Stimulated activated CD4-positive, alpha-beta T cell treated with anti-CD3 and anti-CD28 coated beads, Interleukin-12 subunit alpha, Interleukin-12 subunit beta, amount 100 ng/mL, for 4 hours (primary cell): ENCODE measurements around the gene MRPS11.
A peak's percentile ranks its signal among the peaks of the same experiment; 100 is the strongest.
"Not testable (repeated sequence)": the region's sequence is repeated elsewhere in the genome, so short reads cannot be mapped to it uniquely, and the experiment has no call there.

Source experiments
- DNase-seq: peaks from one replicate; pipeline ENCODE4 v3.0.0-alpha.2; 2020

MRPS11 gene

GRCh38 chr15:88467073-88467934 is at the start of gene MRPS11, which contains the start of gene MRPL46:
TSS of gene MRPS11 (plus strand) at chr15:88467708. CDS start at chr15:88467718, 10 bp downstream.
TSS of gene MRPL46 (minus strand) at chr15:88467388. CDS start at chr15:88467377, 11 bp downstream.
- peak; percentile 92 for DNase-seq

DNA sequence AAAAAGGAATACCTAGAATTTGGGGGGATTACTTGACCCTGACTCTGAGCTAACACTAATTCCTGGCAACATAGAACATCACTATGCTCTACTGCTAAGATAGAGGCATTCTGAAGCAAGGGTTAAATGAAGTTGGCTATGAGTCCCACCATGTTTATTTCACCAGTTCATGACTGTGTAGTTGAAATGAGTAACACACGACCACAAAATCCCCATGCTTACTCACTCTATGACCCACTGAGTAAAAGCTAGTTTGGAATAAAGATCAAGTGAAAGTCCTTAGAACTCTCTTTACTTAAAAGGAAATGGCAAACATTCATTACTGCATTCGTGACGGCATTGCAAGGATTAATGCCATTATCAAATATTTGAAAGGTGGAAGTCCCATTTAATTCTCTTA is 47.7 kb upstream of the MRPS11 start:
- no peak for DNase-seq

DNA sequence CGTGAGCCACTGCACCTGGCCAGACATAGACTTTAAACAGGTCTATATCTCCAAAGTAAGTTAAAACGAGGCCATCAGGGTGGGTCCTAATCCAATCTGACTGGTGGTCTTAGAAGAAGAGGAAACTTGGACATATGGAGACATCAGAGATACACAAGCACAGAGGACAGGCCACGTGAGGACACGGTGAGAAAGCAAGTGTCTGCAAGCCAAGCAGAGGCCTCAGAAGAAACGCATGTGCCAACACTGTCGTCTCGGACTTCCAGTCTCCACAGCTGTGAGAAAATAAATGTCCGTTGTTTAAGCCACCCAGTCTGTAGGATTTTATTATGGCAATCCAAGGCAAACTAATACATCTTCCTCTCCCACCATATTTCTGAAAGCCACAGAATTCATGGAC is 44.2 kb upstream of the MRPS11 start:
- DNase-seq: no peak

- DNase-seq: no peak
These were observed 41.2 kb upstream of the MRPS11 start for GRCh38 chr15:88426304-88426703.

DNA sequence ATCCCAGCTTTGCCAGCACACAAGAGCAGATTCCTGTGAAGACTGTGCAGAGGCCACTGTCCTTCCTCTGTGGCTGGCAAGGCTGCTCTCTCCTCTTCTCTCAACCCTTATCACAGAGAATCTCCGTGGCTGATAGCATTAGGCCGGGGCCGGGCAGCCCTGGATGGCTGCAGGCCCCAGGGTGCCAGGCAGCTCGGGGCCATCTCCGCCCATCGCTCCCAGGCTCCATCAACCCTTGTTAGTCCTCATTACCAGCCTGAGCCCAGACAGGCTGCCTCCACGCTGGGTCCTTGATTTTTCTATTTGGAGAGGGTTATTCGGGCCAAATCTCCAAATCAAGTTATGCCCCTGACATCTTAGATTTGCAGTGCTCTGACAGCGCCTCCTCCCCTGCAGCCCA is 39.5 kb upstream of the MRPS11 start:
- DNase-seq: no peak

- no peak for DNase-seq
These were observed 38.5 kb upstream of the MRPS11 start for GRCh38 chr15:88428805-88429605.

GRCh38 chr15:88430051-88430450 is 37.5 kb upstream of the MRPS11 start:
- DNase-seq: no peak

DNA sequence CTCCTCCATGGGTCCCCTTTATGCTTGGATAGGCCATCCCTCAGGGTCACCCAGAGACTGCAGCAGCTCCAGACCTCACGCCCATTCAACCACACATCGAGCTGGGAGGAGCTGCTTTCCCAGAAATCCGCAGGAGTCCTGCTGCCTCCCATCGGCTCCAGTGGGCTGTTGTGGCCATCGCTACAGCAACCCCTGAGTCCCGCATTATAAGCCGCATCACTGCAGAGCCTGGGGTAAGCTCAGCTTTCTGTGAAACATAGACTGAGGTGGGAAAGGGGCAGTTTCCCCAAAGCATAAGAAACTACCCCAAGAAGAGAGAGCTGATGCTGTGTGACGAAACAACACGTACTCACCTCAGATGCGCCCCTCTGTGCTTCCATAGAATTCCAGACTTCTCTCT is 36.1 kb upstream of the MRPS11 start:
- DNase-seq: no peak

DNA sequence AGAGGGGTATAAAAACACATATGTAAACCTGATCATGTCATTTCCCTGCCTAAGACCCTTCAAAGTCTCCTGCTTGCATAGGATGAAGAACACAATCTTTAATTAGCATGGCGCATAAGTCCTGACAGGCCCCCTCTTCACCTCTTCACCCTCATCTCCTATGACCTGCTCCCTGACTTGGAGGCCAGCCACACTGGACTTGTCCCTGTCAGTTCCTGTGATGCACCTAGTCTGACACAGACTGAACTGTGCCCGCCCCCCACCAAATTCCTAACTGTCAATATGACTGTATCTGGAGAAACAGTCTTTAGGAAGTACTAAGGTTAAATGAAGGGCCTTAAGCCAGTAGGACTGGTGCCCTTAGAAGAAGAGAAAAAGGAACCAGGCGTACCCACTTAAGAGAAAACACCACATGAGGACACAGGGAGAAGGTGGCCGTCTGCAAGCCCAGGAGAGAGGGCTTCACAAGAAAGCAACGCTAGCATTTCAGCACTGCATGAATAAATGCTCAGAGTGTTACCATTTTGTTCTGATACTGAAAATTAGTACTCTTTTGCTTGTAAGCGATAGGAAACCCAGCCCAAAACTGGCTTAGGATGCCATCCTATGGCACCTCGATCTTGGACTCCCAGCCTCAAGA is 34.3 kb upstream of the MRPS11 start:
- DNase-seq: no peak

DNA sequence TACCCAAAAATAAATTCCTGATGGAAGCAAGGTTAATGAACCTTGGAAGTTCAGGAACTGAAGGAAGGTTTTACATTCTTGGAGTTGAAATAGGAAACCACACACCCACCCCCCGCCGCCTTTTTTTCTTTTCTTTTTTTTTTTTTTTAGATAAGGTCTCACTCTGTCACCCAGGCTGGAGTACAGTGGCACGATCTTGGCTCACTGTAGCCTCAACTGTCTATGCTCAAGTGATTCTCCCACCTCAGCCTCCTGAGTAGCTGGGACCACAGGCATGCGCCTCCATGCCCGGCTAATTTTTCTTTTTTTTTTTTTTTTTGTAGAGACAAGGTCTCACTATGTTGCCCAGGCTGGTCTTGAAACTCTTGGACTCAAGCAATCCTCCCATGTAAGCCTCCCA is 33.4 kb upstream of the MRPS11 start:
- DNase-seq: not testable (repeated sequence)

DNA sequence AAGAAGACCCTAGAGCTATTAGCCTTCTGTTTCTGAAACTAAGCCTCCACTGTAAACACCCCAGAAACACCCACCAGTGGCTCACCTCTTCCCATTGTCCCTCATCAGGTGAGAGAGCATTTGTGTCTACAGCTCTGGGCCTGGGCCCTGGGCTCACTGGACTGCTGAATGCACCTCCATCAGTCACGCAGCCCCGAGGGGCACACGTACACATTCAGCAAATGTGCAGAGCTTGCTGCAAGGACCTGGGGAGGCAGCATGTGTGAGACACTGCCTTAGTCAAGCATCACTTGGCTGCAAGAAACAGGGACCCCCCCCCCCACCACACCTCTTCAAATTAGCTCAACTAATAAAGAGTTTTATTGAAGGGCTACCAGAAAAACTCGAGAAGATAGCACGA is 29.3 kb upstream of the MRPS11 start:
- no peak for DNase-seq

GRCh38 chr15:88440021-88440420 is 27.5 kb upstream of the MRPS11 start:
- DNase-seq: no peak

DNA sequence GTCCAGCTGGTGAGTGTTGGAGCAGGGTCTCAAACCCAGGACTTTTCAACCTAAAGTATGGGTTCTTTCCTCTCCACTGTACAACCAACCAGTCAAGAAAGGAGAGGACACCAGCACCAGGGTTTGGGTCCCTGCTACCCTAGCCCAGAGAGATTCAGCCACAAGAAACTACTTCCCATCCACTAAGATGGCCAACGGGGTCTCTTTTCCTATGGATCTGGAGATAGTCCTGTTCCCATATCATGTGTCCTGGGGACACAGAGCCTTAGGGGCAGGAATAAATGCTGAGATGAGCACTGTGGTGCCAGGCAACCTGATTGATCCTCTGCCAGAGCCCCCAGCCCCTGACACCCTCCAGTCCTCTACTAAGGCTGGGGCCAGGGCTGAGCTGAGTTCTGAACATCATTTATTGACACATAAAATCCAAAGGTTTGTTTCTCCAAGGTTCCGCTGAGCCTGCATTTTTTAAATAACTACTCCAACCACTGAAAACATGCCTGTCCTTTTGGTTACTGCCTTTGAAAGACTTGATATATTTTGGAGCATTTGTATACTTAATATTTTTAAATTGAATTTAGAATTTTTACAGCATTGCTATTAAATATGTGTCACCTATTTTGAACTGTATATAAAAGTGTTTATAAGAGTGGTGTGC is 26.3 kb upstream of the MRPS11 start:
- DNase-seq: no peak

- DNase-seq: no peak
These were observed 20.3 kb upstream of the MRPS11 start for GRCh38 chr15:88447206-88447605.

GRCh38 chr15:88447741-88448140 is 19.8 kb upstream of the MRPS11 start:
- DNase-seq: no peak

- no peak for DNase-seq
These were observed 18.5 kb upstream of the MRPS11 start for GRCh38 chr15:88448991-88449461.

- no peak for DNase-seq
These were observed 17.9 kb upstream of the MRPS11 start for GRCh38 chr15:88449581-88449980.

- DNase-seq: peak; percentile 55
These were observed 17.2 kb upstream of the MRPS11 start for GRCh38 chr15:88450125-88450798.

- no peak for DNase-seq
These were observed 13.9 kb upstream of the MRPS11 start for GRCh38 chr15:88453651-88454050.

- DNase-seq: no peak
These were observed 13.3 kb upstream of the MRPS11 start for GRCh38 chr15:88454236-88454635.

DNA sequence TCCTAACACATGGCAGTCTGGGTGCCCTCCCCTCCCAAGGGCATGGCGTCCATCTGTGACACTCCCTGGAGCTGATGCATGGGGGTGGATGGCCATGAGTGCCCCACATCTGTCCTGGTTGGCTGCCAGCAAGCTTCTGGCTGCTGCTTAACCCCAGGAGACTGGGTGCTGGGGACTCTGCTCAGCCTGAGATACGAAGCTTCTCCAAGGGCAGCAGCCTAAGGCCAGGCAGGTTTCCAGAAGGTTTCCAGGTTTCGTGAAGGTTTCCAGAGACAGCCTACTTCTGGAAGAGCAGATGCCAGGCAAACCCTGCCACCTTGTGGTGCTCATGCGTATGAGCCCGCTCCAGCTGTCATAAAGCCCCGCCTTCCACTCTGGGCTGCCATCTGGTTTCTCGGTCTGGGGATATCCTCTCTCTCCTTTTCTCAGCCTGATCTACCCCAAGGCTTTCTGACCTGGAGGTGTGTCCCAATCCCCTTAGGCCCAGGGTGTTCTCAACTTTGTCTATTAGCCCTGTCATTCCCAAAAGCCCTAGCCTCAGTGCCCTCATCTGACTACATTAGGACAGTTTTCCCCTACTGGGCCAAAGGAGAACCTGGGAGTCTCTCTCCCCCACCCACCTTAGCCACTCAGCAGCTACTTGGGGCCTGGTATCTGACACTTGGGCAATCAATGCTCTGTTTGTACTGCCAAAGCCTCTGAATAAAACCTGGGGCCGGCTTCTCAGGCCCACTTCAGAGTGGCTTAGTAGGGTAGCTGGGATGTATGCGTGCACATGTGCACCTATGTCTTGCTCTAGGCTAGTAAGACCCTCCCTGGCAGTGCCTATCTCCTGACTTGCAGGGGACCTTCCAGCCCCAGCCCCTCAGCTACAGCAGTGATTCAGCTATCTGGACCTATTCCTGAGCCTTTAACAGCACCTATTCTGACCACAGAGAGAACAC is 12.4 kb upstream of the MRPS11 start:
- DNase-seq: peak; percentile 32
